Activated CD4-positive, alpha-beta T cell treated with anti-CD3 and anti-CD28 coated beads, Interleukin-2, amount 50 U/mL, for 24 hours (primary cell): ENCODE measurements around the gene MACROD2.

Source experiments
- DNase-seq, 2 donors: peaks; one replicate each; pipeline ENCODE4 v3.0.0-alpha.2; 2020; ENCODE audit warnings: low read depth in 1 of 2, low spot score in 1 of 2

The MACROD2 gene

DNA sequence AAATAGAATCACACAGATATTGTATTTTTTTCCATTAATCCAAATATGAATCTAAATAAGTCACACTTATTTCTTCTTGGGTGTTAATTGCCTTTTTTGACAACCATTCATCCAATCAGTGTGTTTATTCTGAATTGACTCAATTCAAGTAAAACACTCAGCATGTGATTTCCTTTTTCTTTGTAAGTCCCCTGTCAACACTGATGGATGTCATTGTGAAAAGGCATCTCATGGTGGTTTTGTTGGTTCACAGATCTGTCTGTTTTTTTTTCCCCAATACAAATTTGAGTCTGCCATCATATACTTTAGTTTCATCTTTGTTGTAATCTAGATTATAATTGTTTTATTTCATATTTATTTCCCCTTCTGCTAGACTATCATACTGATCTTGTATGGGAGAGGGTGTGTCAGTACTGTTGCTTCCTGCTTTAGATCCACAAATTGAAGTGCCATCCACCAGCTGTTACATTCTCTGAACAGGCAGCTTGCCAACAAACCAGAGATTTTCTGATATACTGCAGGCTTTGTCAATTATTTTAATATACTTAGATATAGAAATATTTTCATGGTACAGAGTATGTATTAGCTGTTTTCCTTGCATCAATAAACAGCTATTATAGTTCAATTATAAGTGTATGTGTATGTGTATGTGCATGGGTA lies 406.3 kb downstream of the MACROD2 start:
- DNase-seq = no peak

DNA sequence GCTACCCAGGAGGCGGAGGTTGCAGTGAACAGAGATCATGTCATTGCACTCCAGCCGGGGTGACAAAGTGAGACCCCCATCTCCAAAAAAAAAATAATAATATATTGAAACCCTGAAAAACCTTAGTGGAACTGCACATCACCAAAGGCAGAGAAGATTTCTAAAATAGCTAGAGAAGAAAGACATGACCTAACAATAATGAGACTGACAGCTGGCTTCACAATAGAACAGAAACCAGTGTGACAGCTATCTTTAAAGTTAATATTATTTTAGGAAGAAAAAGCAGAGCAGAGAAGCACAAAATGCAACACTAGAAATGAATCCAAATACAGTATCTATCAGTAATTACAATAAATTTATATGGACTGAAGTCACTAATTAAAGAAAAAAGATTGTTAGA lies 409.2 kb downstream of the MACROD2 start:
- DNase-seq = no peak

DNA sequence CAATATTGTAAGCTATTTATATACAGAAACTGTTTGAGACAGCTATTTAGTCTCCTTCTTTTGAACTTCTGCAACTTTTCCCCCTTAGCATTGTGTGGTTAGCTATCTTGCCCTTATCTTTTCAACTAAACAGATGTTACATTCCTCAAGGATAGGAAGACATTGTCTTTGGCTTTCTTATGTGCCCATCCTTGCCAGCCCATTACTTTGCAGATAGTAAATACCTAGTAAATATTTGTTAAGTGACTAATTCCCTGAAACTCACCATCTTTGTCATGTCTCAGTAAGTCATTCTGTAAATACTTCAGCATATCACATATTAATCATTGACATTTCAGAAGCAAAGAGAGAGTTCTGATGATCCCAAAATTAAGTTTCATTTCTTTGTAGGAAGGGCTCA lies 411.2 kb downstream of the MACROD2 start:
- no peak for DNase-seq

DNA sequence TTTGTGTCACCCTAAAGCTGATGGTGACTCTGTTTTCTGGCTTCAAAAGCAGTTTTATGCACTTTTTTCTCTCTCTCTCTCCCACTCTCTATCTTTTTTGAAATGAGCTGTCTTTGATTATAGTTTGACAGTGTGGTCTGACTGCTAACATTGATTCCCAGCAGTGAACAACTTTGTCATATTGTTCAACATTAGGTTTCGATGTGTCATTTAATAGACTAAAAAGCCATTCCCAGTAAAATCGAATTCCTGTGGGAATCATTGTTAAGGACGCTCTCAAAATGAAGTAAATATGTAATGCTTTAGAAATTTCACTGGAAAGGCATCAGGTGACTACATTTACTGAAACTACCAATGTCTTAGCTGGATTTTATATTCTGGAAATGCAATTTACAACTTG lies 412.0 kb downstream of the MACROD2 start:
- DNase-seq = no peak

DNA sequence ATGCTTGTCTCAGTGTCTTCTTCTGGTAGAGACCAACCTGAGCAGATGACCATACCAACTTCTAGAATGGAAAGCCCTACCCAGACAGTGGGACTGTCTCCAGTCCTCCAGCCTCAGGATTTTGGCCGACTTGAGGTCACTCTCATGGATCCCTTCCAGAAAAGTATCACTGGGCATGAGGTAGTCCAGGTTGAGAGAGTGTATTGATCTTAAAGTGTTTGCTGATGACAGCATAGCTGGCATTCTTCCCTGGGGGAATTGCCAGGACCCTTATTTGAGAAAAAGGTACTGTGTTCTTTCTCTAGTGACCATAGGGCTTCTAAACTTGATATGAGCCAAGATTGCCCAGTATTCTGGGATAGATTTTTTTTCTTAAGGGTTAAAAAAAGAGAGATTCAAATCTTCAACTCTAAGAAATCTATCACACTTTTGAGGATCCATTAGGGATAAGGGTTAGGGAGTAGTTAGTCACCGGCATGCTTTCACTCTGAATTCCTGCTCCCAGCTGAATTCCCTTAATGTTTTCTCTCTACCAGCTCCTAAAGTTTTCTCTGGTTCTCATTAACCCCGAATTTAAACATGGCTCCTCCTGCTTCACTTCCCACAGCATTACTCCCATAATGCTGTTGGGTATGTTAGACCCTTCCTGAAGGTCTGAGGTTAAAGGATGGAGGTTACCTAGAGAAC lies 415.7 kb downstream of the MACROD2 start:
- no peak for DNase-seq

DNA sequence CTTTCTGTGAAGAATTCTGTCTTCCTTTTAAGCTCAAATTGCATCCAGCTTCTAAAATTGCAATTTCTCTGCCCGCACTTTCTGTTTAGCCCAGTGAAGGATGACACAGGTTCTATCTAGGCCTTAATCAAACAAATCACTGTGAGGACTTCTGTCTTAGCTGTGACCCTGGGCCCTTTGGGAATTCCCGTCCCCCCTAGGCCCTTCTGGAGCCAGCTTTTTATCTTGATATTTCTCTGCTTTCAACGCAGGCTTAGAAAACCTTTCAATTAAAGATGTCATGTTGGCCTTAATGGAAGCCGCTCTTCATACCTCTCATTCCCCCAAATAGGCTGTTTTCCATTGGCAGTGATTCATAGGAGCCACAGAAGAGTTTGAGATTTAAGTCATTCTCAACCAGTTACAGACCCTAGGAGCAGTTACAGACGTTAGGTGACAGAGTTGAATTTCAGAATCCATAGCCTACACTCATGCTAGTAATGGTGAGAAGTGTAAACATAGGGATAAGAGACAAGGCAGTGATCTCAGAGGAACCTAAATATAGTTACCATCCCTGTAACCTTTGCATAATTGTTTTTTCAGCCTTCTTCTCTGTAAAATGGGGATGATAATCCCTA lies 416.9 kb downstream of the MACROD2 start:
- DNase-seq = no peak

DNA sequence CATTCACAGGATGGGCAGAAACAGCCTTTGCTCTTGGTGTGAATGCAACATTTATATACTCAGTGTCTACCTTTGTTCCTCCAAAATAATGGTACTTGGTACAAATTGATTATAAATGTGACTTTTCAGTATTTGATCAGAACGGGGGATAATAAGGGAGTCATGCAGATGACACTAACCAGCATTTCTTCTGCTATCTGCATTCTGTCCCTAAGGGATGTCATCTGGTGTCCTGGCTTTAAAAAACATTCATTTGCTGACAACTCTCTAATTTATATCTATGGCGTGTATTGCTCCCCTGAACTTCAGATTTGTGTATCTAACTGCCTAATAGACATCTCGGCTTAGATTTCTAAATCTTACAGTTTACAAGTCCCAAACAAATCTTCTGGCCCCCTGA lies 418.5 kb downstream of the MACROD2 start:
- DNase-seq = no peak

DNA sequence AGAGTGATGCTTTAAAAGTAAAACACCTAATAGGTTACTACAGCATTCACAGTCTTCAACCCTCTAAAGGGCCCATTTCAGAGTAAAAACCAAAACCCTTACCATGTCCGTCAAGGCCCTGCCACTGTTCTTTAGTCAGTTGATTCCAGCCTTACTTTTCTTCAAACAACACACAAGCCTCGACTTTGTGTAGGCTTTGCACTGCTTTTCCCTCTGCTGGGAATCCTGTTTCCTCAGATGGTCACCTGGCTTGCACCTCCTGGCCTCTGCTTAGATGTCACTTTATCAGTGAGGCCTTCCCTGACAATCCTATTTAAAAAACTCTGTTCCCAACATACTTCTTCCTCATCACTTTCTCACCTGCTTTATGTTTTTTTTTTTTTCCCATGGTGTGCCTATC lies 419.2 kb downstream of the MACROD2 start:
- no peak for DNase-seq

DNA sequence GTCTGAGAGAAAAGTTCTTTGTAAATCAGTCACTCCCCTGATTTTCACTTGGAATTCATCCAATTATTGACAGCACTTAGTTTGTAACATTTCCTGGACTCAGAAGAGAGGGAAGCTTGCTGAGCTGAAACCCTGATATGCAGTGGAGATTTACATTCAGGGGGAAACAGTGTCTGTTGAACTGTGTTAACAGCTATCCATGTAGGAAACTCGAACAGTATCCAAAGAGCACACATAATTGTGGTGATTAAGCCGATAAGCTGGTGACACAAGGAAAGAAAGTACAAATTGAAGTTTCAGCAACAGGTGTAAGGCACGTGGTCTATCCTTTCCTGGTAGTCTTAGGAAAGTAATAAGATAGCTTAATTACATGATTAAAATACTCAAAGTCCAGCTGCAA lies 420.2 kb downstream of the MACROD2 start:
- no peak for DNase-seq

DNA sequence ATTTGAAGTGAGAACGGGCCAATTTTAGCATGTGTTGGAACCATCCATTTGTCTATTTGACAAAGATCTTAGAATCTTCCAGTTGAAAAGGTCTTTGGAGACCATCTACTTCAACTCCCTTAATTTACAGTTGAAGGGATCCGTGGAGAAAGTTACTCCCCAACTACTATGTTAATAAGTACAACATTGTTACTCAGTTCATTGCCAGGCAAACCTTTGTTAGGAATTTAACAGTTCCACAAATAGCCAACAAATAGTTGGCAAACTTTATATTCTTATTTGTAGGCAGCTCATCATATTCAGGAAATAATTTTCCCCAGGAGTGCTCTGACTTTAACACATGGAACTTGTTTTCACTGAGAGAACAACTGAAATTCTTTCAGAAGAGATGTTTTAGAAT lies 423.1 kb downstream of the MACROD2 start:
- no peak for DNase-seq

DNA sequence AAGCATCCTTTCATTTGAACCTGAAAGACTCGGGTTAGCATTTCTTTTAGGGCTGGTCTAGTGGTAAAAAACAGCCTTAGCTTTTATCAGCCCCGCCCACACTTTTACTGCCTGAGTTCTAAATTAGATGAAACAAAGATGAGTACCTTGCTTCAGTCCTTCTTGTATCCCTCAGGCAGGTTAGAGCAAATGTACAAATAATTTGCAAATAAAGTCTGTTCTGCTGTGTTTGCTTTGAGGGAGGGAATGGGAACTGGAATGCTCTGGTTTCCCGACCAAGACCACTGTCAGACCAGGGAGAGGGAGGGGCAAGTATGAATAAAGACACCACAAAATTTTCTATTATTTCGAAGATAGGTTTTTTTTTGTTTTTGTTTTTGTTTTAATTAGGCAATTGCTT lies 427.6 kb downstream of the MACROD2 start:
- DNase-seq = no peak

DNA sequence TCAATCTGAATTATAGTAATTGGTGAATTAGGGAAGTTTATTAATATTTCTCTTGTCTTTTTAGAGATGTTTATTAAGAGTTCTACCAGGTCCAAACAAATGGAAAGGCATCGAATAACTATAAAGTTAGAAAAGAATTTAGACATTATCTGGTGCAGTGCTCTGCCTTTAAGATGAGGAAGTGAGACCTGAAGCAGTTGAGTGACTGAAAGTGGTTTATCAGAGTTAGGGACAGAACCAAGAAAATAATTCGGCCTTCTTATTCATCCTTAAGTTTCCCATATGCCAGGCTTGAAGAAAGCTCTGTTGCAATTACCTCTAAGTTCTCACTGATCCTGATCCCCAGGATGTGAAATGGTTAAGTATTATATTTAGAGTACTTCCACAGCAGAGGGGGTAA lies 436.3 kb downstream of the MACROD2 start:
- DNase-seq = no peak

DNA sequence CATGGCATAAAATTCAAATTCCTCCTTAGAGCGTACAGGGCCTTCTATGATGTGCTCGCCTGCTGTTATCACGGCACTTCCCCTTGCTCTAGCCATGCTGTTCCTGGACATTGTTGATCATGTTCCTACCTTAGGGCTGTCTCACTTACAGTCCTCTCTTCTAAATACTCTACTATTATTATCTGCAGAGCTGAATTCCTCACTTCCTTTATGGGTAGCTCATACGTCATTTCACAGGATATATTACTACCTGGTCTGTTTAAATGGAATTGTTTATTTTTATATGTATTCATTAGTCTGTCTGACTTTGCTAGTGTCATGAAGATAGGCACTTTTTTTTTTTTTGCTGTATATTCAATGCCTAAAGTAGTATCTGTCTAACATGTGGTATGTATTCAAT lies 436.8 kb downstream of the MACROD2 start:
- no peak for DNase-seq

DNA sequence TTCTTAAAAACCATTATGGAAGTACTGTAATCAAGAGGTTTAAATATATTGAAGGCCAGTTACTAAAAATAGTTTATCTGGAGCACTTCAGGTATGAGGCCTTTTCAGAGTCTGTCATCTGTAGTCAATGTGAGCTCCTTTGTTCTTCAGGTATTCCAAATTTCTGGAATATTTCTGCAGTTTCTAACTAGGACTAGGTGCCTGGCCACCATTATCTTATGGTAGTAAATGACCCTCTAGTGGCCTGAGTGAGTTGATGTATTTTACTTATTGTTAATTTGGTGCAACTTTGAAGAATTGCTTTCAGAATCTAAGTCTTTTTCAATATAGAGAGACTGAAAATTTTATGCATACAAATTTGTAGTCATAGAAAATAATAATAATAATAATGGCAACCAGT lies 437.3 kb downstream of the MACROD2 start:
- no peak for DNase-seq

DNA sequence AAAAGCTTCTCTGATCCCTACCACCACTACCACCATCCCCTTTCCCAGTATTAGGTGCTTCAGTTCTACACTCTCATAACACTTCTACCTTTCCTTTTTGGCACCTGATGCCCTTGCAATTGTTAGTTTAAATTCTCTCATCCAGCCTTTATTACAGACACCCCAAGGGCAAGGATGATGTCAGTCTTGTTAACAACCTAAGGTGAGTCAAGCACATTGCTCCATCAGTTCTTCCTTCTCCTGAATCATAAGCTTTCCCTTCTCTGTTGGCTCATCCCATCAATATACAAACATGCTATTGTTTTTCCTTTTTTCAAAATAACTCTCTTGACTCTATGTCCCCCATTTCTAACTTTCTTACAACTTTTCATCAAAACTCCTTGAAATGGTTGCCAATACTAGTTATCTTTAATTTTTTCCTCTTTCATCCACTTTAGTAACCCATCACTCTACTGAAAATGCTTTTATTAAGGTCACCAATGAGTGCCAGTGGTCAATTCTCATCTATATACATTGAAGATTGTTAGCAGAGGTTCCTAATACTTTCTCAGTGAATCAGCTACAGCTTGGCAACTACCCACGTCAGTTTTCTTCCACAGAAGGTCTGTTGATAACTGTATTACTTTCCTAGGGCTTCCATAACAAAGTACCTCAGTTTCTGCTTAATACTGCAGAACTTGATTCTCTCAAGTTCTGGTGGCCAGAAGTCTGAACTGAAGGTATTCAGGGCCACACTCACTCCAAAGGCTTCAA lies 439.2 kb downstream of the MACROD2 start:
- no peak for DNase-seq

DNA sequence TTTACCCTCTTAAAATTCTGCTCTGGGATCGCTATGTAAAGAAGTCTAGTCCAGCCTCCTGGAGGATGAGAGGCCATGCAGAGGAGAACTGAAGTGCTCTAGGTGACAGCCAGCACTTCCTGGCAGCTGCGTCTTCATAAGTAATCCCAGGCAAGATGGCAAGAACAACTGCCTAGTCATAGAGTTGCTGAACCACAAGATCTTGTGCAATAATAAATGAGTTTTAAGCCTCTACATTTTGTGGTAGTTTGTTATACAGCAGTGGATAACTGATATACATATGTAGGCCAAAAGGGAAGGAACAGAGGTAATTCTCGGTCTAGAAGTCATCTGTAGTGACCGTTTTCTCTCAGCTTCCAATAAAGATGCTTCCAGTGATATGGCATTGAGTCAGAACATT lies 445.9 kb downstream of the MACROD2 start:
- DNase-seq = no peak

DNA sequence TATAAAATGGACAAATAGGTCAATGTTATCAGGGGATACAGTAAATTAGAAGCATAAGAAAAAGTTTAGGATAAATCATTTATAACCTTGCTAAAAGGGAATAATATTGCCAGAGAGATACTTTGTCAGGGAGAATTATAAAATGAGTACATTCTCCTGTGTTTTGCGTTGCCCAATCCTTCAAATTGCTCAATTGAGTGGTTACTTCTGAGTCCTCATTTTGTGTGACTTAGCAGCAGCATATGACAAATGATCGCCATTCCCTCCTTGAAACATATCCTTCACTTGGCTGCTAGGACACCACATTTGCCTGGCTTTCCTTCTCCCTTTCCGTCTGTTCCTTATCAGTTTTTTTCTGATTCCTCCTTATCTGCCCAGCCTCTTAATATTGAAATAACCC lies 448.8 kb downstream of the MACROD2 start:
- DNase-seq = no peak

DNA sequence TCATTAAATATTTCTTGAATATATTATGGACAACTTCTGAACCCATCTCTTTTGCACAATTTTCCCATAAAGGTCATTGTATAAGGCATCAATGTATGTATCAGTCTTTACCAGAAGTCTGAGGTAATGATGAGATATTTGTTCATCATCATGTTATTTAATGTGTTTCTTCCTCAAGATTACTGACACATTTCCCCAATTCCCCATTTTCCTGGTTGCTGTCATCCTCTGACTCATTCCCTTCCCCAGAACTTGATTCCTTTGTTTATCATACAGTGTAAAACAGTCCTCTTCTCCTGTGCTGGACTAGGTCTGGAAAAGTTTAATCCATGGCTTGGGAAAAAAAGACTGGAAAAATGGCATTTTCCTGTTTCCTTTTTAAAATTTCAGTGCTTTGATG lies 450.0 kb downstream of the MACROD2 start:
- no peak for DNase-seq

DNA sequence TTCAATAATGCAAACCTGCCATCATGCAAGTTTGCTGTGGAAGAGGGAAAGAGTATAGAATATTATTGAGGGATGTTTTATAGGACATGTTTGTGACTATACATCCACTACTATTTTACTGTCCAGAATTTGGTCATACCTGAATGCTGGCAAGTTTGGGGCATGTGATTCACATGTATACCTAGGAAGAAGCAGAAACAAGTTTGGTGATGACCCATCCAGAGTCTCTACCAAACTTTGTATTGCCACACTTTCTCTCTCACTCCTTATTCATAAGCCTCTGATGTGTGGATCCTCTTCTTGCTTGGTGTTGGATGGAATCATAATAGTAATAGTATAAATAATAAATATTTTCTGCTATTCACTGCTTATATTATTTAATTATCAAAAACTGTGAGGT lies 450.6 kb downstream of the MACROD2 start:
- DNase-seq = no peak

DNA sequence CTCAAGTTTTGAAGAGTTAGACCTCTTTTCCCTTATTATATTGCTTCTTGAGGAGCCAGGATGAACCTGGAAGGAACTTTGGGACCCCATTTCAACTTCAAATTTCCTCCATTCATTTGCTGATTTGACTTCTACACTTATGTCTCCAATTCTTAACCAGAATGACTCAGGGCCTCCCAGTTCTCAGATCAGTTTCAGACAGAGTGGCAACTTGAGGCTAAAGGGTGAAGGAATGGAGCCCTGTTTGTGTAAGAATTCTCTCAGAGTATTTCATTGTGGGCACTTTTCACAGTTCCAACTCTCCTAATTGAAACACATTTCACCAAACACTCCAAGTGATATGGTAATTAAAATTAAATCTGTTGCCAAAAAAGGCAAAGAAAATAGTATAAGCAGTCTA lies 451.1 kb downstream of the MACROD2 start:
- no peak for DNase-seq

DNA sequence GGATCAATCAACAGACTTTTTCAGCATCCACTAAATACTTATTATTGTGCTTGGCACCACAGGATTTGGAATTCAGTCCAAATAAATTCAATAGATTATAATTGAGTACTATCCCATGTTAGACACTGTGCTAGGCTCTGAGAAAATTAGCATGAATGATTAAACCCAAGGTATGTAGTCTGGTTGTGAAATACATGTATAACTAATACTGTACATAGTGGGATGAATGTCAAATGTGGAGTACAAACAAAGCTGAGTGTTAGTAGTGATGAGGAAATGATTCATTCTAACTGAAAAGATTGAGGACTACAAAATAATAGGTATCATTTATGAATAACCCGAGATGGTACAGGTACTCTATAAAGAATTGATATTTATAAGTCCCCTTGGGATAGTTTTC lies 454.0 kb downstream of the MACROD2 start:
- no peak for DNase-seq

DNA sequence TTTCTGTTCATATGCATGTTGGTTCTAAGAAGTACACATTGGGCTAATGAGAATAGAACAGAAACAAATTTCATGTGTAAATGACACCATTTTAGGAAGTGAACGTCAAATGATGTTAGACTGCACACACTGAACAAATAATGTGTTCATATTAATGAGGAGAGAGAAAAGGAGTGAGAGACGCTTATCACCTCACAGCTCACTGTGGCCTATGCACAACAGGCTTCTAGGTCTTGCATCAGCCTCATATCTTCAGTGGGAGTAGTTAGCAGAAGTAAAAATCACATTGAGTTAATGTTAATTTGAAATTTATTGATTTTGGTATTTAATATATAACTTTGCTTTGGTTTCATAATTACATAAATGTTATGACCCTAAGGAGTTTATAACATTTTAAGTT lies 454.9 kb downstream of the MACROD2 start:
- no peak for DNase-seq
